ENCODE results near the gene RAB6B.
A peak's percentile ranks its signal among the peaks of the same experiment; 100 is the strongest.

RAB6B gene

DNA sequence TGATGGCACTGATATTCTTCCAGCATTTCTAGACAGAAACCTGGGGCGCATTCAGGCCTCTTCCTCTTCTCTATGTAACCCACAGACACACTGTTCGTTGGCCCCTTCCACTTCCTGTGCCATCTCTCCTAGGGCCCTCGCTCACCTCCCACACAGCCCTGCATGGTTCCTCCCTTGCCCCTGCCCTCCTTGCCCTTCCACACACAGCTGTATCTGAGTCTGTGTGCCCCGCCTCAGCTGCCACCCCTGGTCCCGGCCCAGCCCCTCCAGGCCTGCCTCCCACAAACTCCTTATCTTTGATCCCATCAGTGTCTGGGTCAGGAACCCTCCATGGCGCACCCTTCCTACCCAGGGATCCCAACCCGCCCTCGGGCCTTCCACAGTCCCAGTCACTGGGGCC, 37.9 kb downstream of the RAB6B start:
- DNase-seq (ENCODE audit: low spot score), result no peak

- DNase-seq (ENCODE audit: low spot score), result no peak
Observed at GRCh38 chr3:133856316-133856715, 39.4 kb downstream of the RAB6B start.

- DNase-seq (ENCODE audit: low spot score), result no peak
Observed at GRCh38 chr3:133855772-133856171, 39.9 kb downstream of the RAB6B start.

GRCh38 chr3:133855002-133855370, 40.7 kb downstream of the RAB6B start:
- peak; percentile 21 for DNase-seq (ENCODE audit: low spot score)

DNA sequence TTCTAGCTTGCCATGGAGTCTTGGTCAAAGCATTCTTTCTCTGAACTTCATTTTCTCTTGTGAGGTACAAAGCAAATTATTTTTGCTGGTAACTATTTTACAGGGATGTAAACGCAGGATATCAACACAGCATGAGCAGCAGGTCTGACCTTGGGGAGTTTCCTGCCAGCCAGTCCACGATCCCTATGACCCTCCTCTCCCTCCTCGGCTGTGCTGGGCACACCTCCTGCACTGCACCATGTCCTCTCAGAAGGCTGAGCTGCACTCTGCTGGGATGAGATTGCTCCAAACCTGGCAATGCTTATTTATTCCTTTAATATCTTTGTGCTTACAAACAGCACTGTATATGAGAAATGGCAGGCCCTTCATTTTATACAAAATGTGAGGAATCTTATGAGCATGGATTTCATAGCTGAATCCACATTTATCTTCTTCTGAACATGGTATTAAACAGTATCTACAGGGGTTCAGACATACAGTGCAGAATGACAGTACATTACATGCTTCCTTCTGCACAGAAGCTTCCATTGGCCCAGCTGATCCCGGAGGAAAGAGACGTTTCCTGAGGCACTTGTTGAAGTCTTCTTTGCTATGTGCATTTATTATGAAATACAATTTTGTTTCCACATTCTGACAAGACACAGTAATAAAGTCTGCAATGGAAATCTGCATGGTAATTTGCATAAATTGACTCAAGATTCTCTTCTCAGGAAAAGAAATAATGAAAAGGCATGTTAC, 41.2 kb downstream of the RAB6B start:
- no peak for DNase-seq (ENCODE audit: low spot score)

DNA sequence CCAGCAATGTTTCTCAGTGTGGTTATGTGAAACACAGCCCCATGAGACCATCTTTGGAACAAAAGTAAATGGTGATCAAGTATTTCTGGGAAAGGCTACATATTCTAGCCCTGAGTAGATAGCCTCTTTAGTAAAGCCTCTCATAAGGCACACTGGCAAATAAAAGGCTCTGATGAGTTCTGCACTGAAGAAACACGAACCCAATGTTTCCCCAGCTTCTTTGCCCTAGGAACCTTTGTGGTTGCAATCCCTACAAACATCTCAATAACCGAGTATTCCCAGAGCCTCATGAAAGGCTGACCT, 41.8 kb downstream of the RAB6B start:
- no peak for DNase-seq (ENCODE audit: low spot score)

GRCh38 chr3:133853063-133853924, 42.4 kb downstream of the RAB6B start:
- DNase-seq (ENCODE audit: low spot score), result peak; percentile 25

DNA sequence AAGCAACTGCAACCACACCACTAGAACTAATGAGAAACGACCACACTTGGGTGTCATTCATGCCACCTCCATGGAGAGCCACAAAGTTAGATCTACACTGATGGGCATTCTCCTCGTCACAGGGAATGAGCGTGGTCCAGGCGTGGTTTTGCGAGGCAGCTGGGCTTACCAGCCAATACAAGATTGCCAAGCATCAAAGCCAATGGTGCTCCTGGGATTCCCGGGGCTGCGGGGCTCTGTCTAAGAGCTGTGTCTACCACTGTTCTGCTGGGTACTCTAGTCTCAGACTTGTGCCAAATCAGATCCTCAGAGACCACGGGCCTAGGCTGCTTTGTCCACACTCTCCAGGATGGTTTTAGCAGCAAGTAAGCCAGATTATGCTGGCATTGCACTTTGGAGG, 43.8 kb downstream of the RAB6B start:
- no peak for DNase-seq (ENCODE audit: low spot score)

GRCh38 chr3:133851266-133851906, 44.3 kb downstream of the RAB6B start:
- DNase-seq (ENCODE audit: low spot score), result peak; percentile 90

GRCh38 chr3:133850034-133850433, 45.6 kb downstream of the RAB6B start:
- DNase-seq (ENCODE audit: low spot score), result no peak

DNA sequence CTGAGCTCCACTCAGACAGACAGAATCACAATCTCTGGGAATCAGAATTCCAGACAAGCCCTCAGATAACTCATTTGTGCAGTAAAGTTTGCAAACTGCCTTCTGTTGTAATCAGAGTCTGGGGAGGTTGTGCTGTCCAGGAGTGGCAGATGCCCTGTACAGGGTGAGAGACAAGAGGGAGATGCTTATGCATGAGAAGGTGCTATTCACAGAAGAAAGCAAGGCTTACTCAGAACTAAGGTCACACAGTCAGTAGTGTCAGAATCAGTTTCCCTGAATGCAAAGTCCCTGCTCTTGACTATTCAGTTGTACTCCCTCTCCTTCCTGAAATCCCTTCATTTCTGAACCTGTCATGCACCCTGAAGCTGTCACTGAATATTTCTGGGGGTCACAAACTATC, 46.3 kb downstream of the RAB6B start:
- peak; percentile 22 for DNase-seq (ENCODE audit: low spot score)

GRCh38 chr3:133845127-133845526, 50.6 kb downstream of the RAB6B start:
- no peak for DNase-seq (ENCODE audit: low spot score)

DNA sequence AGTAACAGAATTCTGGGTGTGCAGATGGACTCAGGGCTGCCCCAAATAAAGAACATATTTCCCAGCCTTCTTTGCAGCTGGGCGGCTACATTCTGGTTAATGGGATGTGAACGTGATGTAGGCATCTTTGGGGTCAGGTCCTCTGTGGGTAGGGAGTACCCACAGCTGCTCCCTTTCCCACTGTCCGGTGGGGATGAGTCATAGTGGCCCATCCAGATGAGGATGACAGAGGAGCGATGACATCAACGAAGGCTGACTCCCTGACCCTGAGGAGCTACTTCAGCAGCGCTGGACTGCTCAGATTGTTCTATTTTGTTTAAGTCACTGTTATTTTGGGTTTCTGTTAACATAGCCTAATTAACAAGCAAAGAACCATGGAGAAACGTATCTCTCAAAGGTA, 52.0 kb downstream of the RAB6B start:
- no peak for DNase-seq (ENCODE audit: low spot score)

DNA sequence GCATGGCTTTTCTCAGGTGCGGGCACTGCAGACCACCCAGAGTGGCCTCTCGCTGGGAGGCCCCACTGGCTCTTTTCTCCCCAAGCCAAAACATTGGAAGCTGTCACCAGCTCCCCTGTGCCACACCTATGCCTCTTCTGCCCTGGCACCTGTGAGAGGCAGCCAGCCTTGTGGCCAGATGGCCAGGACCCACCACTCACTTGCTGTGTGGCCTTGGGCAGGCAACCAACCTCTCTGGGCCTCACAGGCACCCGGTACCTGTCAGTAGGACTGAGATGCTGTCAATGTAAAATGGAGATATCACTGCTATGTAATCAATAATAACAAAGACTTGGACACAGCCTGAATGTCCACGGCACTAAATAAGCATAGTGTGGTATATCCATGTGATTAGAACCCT, 53.5 kb downstream of the RAB6B start:
- no peak for DNase-seq (ENCODE audit: low spot score)

DNA sequence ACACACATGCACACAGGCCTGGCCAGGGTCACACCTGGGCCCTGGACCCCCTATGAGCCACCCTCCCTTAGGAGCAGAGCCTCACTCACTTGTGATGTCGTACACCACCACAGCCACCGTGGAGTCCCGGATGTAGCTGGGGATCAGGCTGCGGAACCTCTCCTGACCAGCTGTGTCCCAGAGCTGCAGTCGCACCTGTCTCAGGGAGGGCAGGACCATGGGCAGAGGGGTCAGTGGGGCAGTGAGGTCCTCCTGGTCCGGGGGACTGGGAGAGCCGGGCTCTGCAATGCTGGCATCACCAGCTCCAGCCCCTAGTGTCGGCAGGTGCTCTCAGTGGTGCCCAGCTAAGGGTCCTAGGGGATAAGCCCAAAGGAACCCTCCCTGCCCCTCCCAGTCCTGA, 54.5 kb downstream of the RAB6B start:
- DNase-seq (ENCODE audit: low spot score), result no peak

GRCh38 chr3:133840767-133841166, 54.9 kb downstream of the RAB6B start:
- DNase-seq (ENCODE audit: low spot score), result no peak

DNA sequence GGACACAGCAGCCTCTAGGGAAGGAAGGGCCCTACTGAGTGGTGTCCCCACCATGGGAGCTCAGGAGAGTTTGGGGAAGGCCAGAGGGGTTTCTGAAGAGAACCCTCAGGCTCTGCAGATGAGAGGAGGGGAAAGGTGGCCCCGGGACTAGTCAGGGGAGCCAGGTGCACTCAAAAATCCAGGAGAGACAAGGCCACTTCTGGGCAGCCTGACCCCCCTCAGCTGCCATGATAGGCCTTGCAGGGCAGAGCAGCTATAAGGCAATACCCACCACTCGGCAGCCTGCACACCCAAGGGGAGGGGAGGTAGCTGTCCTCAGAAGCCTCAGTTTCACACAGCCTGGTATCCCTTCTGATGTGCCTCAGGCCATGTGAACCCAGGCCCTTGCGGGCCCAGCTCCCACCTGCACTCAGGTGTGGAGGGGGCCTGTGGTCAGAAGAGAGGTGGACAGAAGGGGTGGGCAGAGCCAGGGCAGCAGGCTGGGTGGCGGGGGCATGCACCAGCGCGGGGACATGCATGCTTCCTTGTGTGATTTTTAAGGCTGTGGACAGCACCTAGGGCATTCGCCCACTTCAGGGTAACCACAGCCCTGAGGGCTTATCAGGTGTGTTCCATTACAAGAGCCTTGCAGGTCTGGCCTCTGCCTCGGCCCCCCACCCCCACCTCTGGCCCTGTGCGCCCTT, 55.5 kb downstream of the RAB6B start:
- no peak for DNase-seq (ENCODE audit: low spot score)

DNA sequence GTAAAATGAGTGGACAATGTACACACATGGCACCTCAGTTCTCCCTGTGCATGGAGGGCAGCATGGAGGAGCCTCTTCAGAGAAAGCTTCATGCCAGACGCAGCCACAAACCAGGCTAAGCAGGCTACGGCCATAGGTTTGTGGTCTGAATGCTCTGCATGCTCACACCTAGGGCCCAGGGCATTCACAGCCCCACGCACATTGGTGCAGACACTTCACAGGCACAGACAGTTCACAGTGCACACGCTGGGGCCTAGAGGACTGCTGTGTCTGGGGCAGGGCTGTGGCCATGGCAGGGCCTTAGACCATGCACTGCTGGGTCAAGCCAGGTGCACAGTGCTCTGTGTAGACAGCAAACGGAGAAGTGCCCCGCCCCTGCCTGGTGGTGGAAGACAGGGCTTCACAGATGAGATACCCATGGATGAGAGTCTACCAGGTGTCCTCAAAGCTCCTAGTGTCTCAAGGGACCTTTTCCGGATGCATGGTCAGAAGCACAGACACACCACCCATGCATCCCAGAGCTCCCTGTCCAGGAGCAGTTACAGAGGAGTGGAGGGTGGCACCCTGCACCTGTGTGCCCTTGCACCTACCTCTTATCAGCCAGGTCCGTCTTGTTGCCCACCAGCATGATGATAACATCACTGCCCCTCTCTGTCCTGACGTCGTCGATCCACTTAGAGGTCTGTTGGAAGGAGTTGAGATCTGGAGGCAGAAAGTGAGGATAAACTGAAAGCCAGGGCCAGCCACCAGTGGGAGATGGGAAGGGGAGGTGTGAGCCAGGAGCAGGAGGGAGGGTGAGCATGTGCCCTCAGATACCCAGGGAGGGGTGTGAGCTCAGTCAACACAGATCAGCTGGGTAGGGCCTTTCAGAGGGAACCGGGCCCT, 56.5 kb downstream of the RAB6B start:
- DNase-seq (ENCODE audit: low spot score), result no peak

DNA sequence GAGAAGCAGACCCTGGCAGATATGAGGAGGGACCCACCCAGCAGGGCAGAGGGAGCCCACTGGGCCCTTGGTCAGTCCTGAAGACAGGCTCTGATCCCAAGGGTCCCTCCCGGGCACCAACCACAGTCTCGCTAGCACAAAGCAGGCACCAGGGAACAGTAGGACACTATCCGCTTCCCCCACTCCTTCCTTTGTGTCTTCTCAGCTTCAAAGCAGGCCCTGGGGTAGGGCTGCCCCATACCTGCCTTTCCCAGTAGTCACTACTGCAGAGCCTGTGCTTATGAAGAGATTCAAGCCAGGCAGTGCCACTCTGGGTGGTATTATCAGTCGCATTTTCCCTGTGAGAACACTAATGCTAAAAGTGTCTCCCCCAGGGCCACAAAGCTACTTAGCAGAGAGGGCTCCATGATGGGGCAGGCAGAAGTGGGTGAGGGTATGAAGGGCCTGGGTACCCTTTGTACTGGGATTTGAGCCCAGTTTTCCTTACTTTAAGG, 57.3 kb downstream of the RAB6B start:
- DNase-seq (ENCODE audit: low spot score), result no peak

DNA sequence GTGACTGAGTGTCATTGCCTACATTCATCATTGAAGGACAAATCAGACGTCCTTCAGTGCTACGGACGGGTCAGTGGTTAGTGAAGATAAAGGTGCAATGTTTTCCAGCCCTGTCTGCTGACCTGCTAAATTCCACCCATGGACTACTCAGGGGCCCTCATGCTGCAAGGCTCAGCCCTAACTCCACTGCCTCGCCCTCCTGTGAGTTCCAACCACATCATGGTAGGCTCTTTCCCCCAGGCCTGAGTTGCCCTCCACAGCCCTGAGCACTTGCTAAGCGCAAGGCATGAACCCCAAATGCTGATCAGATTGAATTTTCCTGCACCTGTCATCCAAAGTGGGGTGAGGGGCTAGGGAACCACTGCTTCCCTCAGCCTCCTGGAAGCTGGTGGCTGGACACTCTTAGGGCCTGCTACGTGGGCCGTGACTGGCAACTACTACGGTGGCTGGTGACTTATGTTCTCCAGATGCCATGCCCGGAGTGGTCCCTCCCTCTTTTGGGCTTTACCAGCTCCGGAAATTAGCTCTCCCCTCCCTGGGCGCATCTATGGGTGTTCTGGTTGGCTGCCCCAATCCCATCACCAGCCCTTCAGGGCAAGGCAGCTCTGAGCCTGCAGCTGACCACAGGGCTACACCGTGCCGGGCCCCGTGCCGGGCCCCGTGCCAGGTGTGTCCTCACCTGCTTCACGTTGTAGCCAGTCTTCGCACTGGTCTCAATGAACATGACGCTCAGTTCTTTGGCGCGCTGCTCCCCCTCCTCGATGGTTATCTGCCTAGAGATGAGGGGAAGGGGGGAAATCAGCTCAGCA, 58.0 kb downstream of the RAB6B start:
- no peak for DNase-seq (ENCODE audit: low spot score)
